ENCODE results near the gene TBL1X. TPM values are rescaled to one million over a fixed set of nuclear protein-coding genes. Genes with fewer than 3 reads are reported as not detected.

Gene TBL1X
- total RNA-seq, 1 donor from 2014 or later: 6.5 TPM

DNA sequence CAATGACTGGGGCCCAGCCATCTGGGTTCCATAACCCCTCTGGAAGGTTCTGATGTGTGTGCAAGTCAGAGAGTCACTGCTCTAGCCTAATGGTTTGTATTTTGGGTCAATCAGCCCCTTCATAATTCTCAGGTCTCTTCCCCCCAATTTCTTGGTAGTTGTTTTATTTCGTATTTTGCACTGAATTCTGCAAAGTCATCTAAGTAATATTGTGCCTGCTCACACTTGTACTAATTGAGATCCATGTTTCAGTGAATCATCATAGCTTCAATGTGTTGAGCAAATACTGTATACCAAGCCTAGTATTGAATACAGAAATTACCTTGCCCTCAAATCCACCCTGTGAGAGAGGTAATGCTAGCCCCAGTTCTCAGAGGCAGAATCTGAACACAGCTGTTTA, 28.0 kb upstream of the TBL1X start:
- no peak for DNase-seq
- H3K36me3 Mint-ChIP-seq (ENCODE audit: unreplicated experiment): no peaks in the 10 kb centered on the region
- H3K4me1 Mint-ChIP-seq (ENCODE audit: low read depth, unreplicated experiment): no peaks in the 10 kb centered on the region
- H3K27ac Mint-ChIP-seq (ENCODE audit: unreplicated experiment): no peak overlapping the region
- TF ChIP-seq, protein P1, sequence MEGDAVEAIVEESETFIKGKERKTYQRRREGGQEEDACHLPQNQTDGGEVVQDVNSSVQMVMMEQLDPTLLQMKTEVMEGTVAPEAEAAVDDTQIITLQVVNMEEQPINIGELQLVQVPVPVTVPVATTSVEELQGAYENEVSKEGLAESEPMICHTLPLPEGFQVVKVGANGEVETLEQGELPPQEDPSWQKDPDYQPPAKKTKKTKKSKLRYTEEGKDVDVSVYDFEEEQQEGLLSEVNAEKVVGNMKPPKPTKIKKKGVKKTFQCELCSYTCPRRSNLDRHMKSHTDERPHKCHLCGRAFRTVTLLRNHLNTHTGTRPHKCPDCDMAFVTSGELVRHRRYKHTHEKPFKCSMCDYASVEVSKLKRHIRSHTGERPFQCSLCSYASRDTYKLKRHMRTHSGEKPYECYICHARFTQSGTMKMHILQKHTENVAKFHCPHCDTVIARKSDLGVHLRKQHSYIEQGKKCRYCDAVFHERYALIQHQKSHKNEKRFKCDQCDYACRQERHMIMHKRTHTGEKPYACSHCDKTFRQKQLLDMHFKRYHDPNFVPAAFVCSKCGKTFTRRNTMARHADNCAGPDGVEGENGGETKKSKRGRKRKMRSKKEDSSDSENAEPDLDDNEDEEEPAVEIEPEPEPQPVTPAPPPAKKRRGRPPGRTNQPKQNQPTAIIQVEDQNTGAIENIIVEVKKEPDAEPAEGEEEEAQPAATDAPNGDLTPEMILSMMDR (IDR thresholded peaks at IDR 0.05; ENCODE audit: partially characterized antibody, unreplicated experiment): no peak
- H3K9me3 Mint-ChIP-seq (ENCODE audit: unreplicated experiment): peaks cover 2% of the 10 kb centered on the region
- H3K4me3 Mint-ChIP-seq (ENCODE audit: unreplicated experiment): no peak overlapping the region
- no peaks in the 10 kb centered on the region for H3K27me3 Mint-ChIP-seq (ENCODE audit: unreplicated experiment)

DNA sequence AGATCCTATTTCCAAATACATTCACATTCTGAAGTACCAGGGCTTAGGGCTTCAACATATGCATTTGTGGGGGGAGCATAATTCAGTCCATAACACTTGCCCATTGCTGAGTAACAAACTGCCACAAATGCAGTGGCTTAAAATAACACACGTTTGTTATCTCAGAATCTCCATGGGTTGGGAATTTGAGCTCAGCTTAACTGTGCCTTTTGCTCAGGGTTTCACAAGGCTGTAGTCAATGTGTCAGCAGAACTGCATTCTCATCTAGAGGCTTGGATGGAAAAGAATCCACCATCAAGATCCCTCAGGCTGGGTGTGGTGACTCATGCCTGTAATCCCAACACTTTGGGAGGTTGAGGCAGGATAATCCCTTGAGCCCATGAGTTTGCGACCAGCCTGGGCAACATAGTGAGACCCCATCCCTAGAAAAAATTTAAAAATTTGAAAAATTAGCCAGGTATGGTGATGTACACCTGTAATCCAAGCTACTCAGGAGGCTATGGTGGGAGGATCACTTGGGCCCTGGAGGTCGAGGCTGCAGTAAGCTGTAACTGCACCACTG, 25.8 kb upstream of the TBL1X start:
- no peaks in the 10 kb centered on the region for H3K4me1 Mint-ChIP-seq (ENCODE audit: low read depth, unreplicated experiment)
- TF ChIP-seq, protein P1 (IDR thresholded peaks at IDR 0.05; ENCODE audit: partially characterized antibody, unreplicated experiment): no peak
- H3K36me3 Mint-ChIP-seq (ENCODE audit: unreplicated experiment): no peaks in the 10 kb centered on the region
- DNase-seq: no peak
- no peak overlapping the region for H3K27ac Mint-ChIP-seq (ENCODE audit: unreplicated experiment)
- no peaks in the 10 kb centered on the region for H3K9me3 Mint-ChIP-seq (ENCODE audit: unreplicated experiment)
- no peak overlapping the region for H3K4me3 Mint-ChIP-seq (ENCODE audit: unreplicated experiment)
- H3K27me3 Mint-ChIP-seq (ENCODE audit: unreplicated experiment): no peaks in the 10 kb centered on the region

DNA sequence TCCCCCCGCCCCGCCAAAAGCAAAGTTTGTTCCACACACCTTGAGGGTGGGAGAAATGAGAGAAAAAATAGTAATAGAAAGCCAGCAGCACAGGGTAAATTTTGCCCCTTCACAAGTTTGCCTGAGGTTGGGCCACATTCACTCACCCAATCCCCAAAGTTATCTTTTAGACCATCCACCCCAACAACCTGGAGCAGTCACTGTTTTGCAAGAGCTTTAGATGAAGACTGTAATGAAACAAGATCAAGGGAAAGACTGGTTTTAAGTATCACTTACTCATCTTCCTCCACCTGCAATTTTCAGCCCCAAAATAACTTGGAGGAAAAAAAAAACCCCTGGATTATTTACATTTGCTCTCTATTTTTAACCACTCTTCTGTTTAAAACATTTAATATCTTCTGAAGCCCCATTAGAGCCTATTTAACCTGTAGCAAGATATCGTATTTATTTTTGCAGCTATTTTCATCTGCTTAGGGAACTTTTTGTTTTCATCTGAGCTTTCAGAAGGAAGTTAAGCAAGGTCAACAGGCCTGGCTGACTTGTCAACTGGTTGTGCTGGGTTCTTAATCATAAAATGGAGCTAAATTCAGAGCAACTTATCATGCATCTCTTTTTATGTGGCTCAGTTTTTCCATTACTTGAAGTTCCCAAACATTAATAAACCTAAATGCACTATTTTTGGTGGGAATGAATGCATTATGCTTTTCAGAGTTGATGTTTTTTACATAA, 24.6 kb upstream of the TBL1X start:
- H3K36me3 Mint-ChIP-seq (ENCODE audit: unreplicated experiment): no peaks in the 10 kb centered on the region
- DNase-seq: no peak
- H3K4me3 Mint-ChIP-seq (ENCODE audit: unreplicated experiment): no peak overlapping the region
- H3K4me1 Mint-ChIP-seq (ENCODE audit: low read depth, unreplicated experiment): no peaks in the 10 kb centered on the region
- peaks cover 2% of the 10 kb centered on the region for H3K27me3 Mint-ChIP-seq (ENCODE audit: unreplicated experiment)
- TF ChIP-seq, protein P1 (IDR thresholded peaks at IDR 0.05; ENCODE audit: partially characterized antibody, unreplicated experiment): no peak
- H3K9me3 Mint-ChIP-seq (ENCODE audit: unreplicated experiment): no peaks in the 10 kb centered on the region
- H3K27ac Mint-ChIP-seq (ENCODE audit: unreplicated experiment): no peak overlapping the region

GRCh38 chrX:9442056-9442455, 22.8 kb upstream of the TBL1X start:
- H3K4me3 Mint-ChIP-seq (ENCODE audit: unreplicated experiment): no peak overlapping the region
- H3K27me3 Mint-ChIP-seq (ENCODE audit: unreplicated experiment): peaks cover 2% of the 10 kb centered on the region
- no peak overlapping the region for H3K27ac Mint-ChIP-seq (ENCODE audit: unreplicated experiment)
- TF ChIP-seq, protein P1 (IDR thresholded peaks at IDR 0.05; ENCODE audit: partially characterized antibody, unreplicated experiment): no peak
- H3K36me3 Mint-ChIP-seq (ENCODE audit: unreplicated experiment): no peaks in the 10 kb centered on the region
- DNase-seq: no peak
- H3K4me1 Mint-ChIP-seq (ENCODE audit: low read depth, unreplicated experiment): no peaks in the 10 kb centered on the region
- no peaks in the 10 kb centered on the region for H3K9me3 Mint-ChIP-seq (ENCODE audit: unreplicated experiment)

- no peaks in the 10 kb centered on the region for H3K9me3 Mint-ChIP-seq (ENCODE audit: unreplicated experiment)
- no peak overlapping the region for H3K27ac Mint-ChIP-seq (ENCODE audit: unreplicated experiment)
- H3K27me3 Mint-ChIP-seq (ENCODE audit: unreplicated experiment): peaks cover 2% of the 10 kb centered on the region
- TF ChIP-seq, protein P1 (IDR thresholded peaks at IDR 0.05; ENCODE audit: partially characterized antibody, unreplicated experiment): no peak
- no peak for DNase-seq
- H3K4me1 Mint-ChIP-seq (ENCODE audit: low read depth, unreplicated experiment): no peaks in the 10 kb centered on the region
- H3K36me3 Mint-ChIP-seq (ENCODE audit: unreplicated experiment): no peaks in the 10 kb centered on the region
- H3K4me3 Mint-ChIP-seq (ENCODE audit: unreplicated experiment): no peak overlapping the region
Observed at GRCh38 chrX:9443327-9443726, 21.5 kb upstream of the TBL1X start.
